NCI-H2029 treated with DMSO at 0.1 percent for 48 hours (cell line): Measurements from ENCODE around the gene ZCCHC13.
A peak's percentile ranks its signal among the peaks of the same experiment; 100 is the strongest.
"Not testable (repeated sequence)": the region's sequence is repeated elsewhere in the genome, so short reads cannot be mapped to it uniquely, and the experiment has no call there.

Experiments
- DNase-seq: peaks from one replicate; lab custom pipeline; 2025; lab: John Stamatoyannopoulos, UW

Gene ZCCHC13

DNA sequence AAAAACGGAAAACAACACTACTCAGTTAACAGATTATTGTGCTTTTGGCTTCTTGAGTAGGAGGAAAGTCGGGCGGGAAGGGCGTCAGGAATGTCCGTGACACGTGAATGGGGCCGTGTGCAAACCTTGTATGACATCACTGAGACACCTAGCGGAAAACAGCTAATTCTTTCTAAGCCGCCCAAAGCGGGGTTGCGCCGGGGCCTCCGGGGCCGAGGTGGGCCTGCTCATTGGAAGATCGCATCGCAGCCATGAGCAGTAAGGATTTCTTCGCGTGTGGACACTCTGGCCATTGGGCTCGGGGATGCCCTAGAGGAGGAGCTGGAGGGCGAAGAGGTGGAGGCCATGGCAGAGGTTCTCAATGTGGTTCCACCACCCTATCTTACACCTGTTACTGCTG, at the start of gene ZCCHC13:
TSS of gene ZCCHC13 (plus strand) at position 165 of the 400 bp plus-strand sequence. CDS start at position 252, 87 bp downstream.
- DNase-seq, result no peak

DNA sequence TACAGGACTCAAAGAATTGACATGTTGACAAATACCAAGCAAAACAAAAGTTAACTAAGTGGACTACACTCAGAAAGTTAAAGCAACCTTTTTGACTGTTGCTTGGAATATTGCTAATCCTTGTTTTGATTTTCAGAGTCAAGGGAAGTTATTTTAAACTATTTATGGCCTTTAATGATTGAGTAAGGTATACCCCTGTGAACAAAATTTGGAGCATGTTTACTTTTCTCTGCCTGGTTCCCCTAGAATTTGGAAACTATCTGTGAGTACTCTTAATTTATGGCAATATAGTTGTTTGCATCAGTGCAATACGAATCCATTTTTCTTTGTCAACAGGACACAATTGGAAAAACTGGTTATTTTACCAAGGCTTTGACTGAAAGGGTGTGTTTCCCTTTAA, 45.9 kb upstream of the ZCCHC13 start:
- not testable (repeated sequence) for DNase-seq

DNA sequence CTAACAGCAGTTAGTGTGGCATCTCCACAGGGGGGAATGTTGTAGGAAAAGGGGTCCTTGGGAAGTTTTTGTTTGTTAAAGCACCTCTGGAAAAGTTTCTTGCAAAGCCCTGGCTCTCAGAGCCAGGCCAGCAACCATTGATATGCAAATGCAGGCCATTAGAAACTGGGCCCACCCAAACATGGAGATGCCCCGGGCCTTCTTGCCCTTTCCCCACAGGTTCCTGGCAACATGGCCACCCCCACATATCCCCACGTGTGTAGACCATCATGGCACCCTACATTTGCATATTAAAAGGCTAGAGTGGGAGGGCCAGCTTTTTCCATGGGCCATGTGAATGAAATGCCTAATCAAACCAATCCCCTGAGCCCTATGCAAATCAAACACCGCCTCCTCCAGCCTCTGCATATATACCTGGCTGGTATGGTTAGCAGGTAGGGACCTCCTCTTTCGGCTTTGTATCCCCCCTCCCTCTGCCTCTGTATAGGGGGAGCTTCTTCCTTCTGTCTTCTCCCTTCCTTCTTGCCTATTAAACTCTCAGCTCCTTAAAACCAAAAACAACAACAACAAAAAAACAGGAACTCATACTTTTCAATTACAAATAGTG, 44.0 kb upstream of the ZCCHC13 start:
- no peak for DNase-seq

DNA sequence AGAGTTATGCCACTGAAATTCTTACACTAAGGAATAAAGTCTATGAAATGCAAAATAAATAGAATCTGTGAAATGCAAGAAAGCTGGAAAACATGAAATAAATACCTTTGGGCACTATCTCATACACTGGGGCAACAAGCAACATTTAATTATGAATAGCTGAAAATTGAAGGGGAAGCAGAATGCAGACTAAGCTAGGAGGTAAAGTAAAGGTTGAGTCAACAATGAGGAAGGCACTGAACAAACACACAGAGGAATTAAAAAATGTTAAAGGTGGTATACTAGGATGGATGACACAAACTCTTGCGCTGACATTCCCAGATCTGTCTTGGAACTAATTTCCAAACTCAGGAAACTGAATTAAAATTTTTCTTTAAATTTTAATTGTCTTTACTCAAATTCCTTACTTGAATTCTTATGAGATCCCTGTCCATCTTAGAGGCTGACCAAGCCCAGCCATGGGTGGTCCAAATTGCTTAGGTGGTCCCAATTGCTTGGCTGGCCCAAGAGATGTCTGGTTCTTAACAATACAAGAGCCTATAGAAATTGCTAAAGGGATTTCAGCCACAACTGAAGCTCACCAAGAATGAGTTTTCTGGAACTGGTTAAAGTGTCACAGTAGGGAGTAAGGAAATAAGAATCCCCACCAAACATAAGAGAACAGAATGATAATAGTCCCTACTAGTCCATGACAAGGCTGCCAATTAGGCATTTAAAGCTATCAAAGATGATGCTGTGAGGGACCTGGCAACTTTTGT, 41.3 kb upstream of the ZCCHC13 start:
- DNase-seq, result no peak

DNA sequence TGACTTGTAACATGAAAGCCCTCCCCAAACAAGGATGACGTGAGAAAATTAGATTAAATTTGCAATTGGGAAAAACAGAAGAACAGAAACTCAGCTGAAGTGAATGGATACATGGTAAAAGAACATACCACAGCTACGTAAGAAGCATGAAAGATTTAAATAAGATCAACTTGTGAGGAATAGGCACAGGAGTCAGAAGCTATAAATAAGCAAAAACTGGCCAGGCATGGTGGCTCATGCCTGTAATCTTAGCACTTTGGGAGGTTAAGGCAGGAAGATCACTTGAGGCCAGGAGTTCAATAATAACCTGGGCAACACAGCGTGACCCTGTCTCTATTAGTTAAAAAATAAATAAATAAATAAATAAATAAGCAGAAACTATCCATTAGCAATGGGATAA, 33.6 kb upstream of the ZCCHC13 start:
- no peak for DNase-seq

DNA sequence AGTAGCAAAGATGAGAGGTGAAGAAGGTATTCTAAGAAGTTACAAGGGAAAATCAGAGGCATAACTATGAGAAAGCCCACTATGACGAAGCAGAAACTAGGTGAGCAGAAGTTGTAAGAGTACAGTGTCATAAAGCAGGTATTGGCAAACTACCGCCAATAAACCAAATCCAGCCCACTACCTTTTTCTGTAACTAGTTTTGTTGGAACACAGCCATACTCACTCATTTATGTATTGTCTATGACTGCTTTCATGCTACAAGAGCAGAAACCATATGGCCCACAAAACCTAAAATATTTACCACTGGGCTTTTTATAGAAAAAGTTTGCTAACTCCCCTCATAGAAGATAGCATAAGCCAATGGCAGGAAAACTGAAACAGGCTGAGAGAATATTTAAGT, 31.8 kb upstream of the ZCCHC13 start:
- DNase-seq, result no peak

DNA sequence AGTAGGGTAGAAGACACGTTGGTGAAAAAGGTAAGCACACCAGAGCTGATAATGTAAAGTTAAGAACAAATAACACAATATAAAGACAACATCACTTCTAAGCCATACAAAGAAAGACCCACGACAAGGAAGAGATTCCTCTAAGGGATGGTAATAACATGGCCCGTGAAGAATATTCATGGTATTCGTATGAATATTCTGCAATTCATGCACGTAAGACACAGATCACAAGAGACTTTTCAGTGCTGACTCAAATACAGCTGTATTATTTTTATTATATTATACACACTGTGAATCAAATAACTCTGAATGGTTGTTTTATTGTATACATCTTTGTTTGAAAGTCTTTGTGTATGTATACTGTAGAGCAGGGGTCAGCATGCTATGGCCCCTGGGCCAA, 29.5 kb upstream of the ZCCHC13 start:
- DNase-seq, result no peak

DNA sequence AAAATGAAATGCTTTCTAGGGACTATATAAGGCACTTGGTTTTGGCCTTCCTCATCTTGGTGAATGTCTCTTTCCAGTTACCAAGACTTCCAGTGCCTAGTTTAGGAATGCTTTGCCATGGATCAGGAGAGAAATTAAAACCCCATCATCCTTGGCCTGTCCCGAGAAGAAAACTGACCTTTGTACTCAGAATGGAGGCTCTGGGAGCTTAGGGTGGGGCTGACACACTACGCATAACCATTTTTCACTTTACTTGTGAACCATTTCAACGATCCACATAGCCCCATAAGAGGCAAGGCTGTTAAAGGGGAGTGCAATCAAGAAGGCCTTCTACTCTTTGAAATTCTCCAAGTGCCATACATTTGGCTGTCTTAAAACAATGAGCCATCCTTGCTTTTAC, 26.7 kb upstream of the ZCCHC13 start:
- DNase-seq, result no peak

DNA sequence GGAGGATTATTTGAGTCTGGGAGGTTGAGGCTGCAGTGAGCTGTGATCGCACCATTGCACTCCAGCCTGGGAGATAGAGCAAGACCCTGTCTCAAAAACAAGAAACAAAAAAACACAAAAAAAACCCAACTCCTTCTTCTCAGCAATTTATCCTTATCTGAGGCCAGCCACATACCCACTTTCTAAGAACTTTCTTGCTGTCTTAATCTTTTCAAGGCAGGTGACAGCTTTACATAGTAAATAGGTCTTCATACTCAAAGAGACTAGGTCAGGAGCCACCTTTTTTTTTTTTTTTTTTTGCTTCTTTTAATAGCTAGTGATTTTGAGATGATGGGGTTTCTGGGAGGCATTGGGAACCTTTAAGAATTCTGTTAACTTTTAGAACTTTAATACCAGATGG, 26.1 kb upstream of the ZCCHC13 start:
- DNase-seq, result no peak

DNA sequence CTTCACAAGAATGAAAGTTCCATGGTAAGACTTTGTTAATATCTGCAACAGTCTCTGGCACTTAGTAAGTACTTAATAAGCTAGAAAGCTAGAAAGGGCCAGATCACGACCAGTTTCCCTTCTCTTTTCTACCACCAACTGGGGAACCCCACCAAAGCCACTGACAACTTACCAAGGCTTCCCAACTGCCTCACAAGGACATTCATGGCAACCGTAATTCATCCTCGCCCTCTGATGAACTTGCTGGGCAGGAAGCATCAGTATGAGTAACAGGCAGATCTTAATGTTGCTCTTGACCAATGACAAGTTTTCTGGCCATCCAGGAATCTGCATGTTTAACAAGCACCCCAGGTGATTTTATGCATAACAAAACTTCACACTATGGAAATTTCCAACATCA, 23.2 kb upstream of the ZCCHC13 start:
- no peak for DNase-seq

DNA sequence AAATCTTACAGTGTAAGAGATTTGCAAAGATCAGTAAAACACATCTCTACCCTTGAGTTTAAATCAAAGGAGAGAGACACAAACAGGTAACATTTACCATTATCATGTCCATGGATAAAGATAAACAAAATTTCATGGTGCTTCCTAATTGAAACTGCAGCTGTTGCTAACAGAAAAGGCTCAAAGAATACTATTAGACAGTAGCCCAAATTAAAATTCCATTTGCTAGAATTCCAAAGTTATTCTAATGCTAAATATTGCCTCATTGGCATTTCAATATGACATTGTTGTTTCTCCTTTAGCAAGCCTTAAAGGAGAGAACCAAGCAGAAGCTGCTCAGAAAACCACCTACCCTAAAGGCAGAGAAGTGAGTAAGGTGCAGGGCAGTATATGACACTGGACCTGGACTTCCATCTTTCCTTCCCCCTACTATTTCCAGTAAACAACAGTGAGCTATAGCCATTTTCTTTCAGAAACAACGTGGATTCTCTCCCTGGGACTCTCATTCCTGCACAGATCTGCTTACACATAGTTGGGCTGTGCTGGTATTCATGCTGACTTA, 19.5 kb upstream of the ZCCHC13 start:
- no peak for DNase-seq

DNA sequence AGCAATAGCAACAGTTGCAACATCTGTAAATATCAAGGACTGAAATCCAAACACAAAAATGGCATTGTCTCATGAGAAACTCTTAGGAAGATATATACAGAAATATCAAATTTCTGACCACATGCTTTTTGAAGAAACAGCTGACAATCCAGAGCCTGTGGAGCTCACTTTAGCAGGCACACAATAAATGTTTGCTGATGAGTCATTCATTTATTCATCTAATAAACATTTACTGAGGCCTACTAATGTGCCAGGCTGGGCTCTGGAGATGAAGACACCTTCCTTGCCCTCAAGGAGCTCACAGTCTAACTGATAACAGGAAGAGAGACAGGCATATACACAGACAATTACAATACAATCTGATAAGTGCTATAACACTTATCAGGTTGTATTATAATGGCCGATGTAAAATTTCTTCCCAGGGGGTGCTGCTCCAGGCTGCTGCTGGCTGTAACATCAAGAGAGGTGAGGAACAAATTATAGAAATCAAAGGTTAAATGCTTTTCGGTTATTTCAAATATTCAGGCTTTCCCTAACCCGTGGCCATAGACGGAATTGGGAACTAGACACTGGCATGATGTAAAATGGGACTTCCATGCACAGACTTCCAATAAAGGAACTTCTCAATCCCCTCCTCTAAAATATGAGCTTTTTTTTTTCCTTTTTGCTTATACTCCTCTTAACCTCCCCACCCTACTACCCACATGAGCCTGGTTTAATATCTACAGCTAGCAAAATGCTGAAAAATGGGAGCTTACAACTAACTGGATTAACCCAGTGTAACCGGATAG, 16.8 kb upstream of the ZCCHC13 start:
- no peak for DNase-seq

DNA sequence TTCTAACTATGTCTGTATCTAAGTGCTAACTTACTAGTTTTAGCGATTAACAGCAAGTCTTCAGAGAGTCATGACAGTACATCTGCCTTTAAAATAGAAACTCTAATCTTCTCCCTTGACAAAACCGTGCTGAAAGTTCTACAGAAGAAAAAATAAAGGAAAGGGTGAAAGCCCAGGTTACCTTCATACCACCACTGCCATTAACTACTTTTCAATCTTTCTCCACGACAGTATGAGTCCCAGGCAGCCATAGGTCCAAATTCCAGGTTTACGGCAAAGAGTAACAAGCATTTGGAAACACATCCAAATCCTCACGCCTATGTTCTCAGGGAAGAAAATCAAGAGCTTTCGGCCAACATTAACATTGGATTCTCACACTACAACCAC, 12.4 kb upstream of the ZCCHC13 start:
- DNase-seq, result no peak

DNA sequence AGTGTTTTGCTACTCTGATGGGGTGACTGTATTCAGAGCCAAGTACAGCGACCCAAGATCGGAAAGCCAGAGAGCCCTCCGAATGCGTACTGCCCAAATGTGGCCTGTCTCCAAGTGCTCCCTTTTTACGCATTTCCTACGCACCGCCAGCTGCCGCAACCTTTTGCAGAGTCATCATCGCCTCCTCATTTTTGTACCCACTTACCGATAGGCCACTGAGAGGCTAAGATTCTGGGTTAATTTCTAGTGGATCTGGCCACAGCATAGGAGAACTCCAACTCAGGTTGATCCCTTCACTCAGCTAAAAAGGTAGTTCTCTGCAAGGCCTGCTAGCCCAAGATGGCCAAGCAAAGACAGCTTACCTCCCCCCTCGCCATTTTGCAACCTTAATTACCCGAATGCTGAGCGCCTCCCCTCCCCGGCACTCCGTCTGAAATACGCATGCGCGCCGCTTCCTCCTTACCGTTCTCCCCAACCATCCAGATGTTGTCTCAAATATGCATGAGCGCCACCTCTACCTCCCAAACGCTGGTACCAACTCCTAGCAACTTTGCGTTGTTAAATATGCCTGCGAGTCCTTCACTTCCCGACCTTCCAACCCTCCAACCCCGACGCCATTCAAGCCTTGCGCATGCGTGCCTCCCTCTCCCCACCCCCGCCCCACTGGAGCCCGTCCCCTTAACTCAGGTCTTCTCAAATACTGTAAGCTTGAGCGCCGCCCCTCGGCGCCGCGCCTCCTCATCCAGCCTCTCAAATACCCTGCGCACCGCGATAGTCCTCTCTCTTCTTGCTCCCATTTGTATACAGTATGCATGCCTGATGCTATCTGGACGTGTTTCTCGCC, 11.8 kb upstream of the ZCCHC13 start:
- DNase-seq, result peak; percentile 87

DNA sequence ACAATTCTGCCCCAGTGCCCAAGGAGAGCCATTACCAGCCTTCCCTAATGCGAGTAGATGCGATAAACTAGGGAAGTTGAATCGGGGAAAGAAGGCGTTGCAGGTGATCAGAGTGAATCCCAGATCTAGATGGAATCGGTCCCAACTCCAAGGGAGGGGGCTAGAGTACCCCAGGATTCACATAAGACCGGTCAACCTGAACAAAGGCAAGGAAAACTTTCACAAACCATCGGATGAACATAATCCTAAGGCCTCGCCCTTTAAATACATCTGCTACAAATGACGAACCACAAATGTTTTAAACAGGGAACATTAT, 11.2 kb upstream of the ZCCHC13 start:
- no peak for DNase-seq

DNA sequence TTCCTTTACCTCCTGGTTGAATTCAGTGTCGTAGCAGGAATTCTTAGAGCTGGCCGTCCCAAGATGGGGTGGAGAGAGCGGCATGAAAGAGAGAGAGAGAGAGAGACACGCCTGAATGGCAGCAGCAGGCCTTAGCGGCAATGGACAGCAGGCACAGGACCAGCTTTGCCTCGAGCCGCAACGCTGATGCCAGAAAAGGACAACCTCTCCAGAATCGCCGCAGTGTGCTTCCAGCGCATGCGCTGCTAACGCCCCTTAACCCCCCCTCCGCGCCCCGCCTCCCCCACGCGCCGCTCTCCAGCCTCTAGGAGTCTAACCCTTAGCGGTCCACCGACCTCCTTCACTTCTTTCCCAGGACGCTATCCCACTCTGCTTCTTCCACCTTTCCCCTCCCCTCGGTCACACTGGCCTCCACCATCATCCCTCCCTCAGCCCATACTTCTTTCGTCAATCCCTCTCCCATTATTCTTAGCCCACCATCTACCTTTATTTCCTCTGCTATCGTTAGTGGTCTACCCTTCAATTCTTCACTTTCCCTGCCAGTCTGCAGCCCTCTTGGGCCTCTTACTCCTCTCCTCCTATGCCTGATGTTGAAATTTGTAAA, 10.5 kb upstream of the ZCCHC13 start:
- peak; percentile 10 for DNase-seq

DNA sequence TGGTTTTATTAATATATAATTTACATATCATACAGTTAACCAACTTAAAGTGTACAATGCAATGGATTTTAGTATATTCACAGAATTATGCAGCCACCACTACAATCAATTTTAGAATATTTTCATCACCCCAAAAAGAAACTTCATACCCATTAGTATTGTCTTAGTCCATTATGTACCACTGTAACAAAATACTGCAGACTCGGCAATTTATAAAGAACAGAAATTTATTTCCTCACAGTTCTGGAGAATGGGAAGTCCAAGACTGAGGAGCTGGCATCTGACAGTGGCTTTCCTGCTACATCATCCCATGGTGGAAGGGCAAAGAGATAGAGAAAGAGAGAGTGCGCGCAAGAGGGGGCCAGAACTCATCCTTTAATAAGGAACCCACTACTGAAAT, 8.9 kb upstream of the ZCCHC13 start:
- no peak for DNase-seq

DNA sequence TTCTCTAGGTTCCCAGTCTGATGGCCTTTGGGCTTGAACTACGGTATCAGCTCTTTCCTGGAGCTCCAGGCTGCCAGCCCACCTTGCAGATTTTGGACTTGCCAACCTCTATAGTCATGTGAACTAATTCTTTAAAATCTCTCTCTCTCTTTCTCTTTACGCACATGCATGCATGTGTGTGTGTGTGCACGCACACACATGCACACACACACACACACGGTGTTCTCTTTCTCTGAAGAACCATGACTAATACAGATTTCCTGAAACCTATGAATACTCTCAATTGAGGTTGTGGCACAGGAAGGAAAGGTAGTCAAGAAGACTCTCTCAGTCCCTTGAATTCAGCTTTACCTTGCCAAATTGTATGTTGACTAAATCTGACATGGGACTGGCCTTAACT, 6.2 kb upstream of the ZCCHC13 start:
- no peak for DNase-seq

DNA sequence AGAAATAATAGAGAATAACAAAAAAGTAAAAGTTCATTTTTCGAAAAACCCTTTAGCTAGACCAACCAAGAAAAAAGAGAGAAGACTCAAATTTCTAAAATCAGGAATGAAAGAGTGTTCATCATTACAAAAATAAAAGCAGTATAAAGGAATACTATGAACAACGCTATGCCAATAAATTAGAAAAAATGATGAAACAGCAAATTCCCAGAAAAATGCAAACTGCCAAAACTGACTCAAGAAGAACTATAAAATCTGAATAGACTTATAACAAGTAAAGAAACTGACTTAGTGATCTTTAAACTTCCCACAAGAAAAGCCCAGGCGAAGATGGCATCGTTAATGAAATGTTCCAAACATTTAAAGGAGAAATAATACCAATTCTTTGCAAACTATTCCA, 3.1 kb upstream of the ZCCHC13 start:
- no peak for DNase-seq

DNA sequence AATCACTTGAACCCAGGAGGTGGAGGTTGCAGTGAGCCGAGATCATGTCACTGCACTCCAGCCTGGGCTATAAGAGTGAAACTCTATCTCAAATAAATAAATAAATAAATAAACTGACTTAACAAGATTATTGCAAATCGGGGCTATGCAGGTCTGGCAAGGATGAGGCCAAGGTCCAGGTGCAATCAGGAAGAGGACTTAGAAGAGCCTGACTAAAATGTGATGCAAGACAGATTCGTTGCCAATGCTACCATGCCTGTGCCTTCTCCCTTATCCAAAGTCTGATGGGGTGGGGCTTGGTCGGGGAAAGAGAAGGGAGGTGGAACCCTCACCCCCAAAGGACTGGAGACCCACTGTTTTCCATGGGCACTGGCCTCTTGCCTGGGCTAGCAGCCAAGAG, 14.7 kb downstream of the ZCCHC13 start:
- no peak for DNase-seq

DNA sequence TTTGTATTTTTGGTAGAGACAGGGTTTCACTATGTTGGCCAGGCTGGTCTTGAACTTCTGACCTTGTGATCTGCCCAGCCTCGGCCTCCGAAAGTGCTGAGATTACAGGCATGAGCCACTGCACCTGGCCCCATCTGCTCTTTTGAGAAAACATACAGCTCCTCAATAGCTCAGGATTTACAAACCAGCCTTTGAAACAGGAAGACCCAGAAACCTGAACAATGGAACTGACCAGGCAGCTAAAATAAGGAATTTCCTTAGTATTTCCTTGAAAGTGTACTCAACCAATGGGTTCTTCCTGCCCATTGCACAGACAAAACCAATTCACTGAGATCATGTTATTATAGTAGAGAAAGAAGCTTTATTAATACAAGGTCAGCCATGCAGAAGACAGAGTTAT, 15.3 kb downstream of the ZCCHC13 start:
- not testable (repeated sequence) for DNase-seq

DNA sequence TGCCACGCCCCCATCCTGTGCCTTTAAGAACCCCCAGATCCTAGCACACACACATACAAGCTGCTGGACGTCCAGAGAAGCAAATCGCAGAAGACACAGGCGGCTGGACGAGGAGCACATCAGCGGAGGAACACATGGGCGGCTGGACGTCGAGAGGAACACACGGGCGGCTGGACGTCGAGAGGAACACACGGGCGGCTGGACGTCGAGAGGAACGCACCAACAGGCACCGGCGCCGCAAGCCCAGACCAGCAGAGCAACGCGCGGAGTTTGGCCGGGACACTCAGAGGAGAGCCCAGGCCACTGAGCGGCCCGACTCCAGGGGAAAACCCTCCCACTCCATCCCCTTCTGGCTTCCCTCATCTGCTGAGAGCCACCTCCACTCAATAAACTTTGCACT, 17.2 kb downstream of the ZCCHC13 start:
- DNase-seq, result no peak
